Stimulated activated naive CD4-positive, alpha-beta T cell (primary cell): ENCODE data around the gene CD79A.
A peak's percentile ranks its signal among the peaks of the same experiment; 100 is the strongest.

ENCODE experiments used
- DNase-seq, 6 experiments: peaks; one replicate each; lab custom pipeline; 2025; lab: John Stamatoyannopoulos, UW

CD79A gene

GRCh38 chr19:41876847-41877832 lies at the start of gene CD79A:
Gene CD79A (plus strand): TSS chr19:41877279. CDS start chr19:41877305, 26 bp downstream.
- peak in 2 of 6 experiments; percentile 18 to 20 for DNase-seq

- no peak for DNase-seq
These were observed 38.9 kb upstream of the CD79A start for GRCh38 chr19:41837981-41838708.

- DNase-seq = no peak
These were observed 37.9 kb upstream of the CD79A start for GRCh38 chr19:41839211-41839610.

GRCh38 chr19:41843371-41843770 lies 33.7 kb upstream of the CD79A start:
- no peak for DNase-seq

GRCh38 chr19:41844601-41845000 lies 32.5 kb upstream of the CD79A start, which contains the start of gene LYPD4:
Gene LYPD4 (minus strand): TSS chr19:41844683. CDS start chr19:41839285, 5,398 bp downstream.
- no peak for DNase-seq

GRCh38 chr19:41845001-41845050 lies 32.3 kb upstream of the CD79A start, which contains the start of gene DMRTC2:
Gene DMRTC2 (plus strand): TSS chr19:41845042. CDS start chr19:41847429, 2,387 bp downstream.
- no peak for DNase-seq

- no peak for DNase-seq
These were observed 32.0 kb upstream of the CD79A start for GRCh38 chr19:41845051-41845590.

GRCh38 chr19:41847351-41848105 lies 29.6 kb upstream of the CD79A start:
- DNase-seq = no peak

- no peak for DNase-seq
These were observed 28.4 kb upstream of the CD79A start for GRCh38 chr19:41848666-41849065.

GRCh38 chr19:41849067-41849466 lies 28.0 kb upstream of the CD79A start:
- no peak for DNase-seq

- no peak for DNase-seq
These were observed 26.7 kb upstream of the CD79A start for GRCh38 chr19:41850381-41850780.

GRCh38 chr19:41851456-41851855 lies 25.6 kb upstream of the CD79A start:
- DNase-seq = no peak

- no peak for DNase-seq
These were observed 23.7 kb upstream of the CD79A start for GRCh38 chr19:41853344-41853743.

- no peak for DNase-seq
These were observed 23.3 kb upstream of the CD79A start for GRCh38 chr19:41853768-41854167.

- no peak for DNase-seq
These were observed 17.9 kb upstream of the CD79A start for GRCh38 chr19:41859213-41859617.

GRCh38 chr19:41859618-41860418 lies 17.3 kb upstream of the CD79A start, which contains the start of gene RPS19:
Gene RPS19 (plus strand): TSS chr19:41860255. CDS start chr19:41860775, 520 bp downstream.
- DNase-seq = peak; percentile 95 to 99 (median 97)

GRCh38 chr19:41860419-41861115 lies 16.5 kb upstream of the CD79A start:
- DNase-seq = peak in 1 of 6 experiments; percentile 78

- DNase-seq = no peak
These were observed 15.8 kb upstream of the CD79A start for GRCh38 chr19:41861116-41861768.

- DNase-seq = no peak
These were observed 15.2 kb upstream of the CD79A start for GRCh38 chr19:41861846-41862245.

GRCh38 chr19:41862445-41862986 lies 14.6 kb upstream of the CD79A start:
- DNase-seq = no peak
